Cardiac fibroblast (primary cell): ENCODE results near the gene SNUPN.
"Not testable (repeated sequence)": the region's sequence is repeated elsewhere in the genome, so short reads cannot be mapped to it uniquely, and the experiment has no call there.

Source experiments
- DNase-seq, 2 donors: peaks; one replicate each; pipeline versions ENCODE4 v3.0.0 to v3.0.0-alpha.2; 2010; ENCODE audit warnings: low read depth in 2 of 2
- H3K4me3 ChIP-seq, 2 donors: replicated peaks in 1 of 2; 1 replicate in 1 of 2; 2 replicates in 1 of 2; pipeline ENCODE4 v1.5.1; 2011; ENCODE audit warnings: low read depth in 2 of 2, low read length in 2 of 2, mild to moderate bottlenecking in 2 of 2, moderate library complexity in 1 of 2
- TF ChIP-seq, protein P1 (sequence below): IDR thresholded peaks from one replicate; pipeline ENCODE4 v1.5.1; 2011; ENCODE audit warnings: low read depth, mild to moderate bottlenecking, low read length, inconsistent platforms

Gene SNUPN

DNA sequence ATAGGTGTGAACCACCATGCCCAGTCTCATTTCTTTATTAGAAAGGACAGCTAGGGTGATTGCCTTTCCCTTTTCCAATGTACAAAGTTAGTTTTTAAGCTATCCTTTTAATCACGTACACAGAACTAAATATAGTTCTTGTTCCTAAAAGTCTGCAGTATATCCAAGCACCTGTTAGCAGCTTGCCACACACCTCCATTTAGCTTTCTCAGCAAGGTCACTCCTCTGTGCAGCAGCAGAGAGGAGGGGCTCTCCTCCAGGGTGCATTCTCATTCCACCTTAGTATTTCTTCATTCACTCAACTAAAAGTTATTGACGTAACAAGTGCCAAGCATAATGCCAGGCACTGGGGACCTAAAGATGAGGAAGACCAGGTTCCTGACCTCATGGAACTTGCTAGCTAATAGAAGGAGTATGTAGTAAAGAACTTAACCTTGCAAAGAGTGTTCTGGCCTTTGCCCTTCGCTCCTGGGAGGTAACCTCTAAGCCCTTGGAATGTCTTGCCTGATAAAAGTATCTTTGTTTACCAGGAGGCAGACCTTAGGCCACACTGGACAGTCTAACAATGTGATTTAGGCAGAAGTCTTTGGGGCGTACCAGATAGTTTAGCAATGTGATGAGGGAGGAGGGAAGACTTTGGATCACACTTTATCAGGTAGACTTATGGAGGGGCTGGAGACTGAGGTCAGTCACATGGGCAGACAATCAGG lies 33.7 kb downstream of the SNUPN start:
- no peak overlapping the region for H3K4me3 ChIP-seq
- no peak for DNase-seq
- TF ChIP-seq, protein P1, sequence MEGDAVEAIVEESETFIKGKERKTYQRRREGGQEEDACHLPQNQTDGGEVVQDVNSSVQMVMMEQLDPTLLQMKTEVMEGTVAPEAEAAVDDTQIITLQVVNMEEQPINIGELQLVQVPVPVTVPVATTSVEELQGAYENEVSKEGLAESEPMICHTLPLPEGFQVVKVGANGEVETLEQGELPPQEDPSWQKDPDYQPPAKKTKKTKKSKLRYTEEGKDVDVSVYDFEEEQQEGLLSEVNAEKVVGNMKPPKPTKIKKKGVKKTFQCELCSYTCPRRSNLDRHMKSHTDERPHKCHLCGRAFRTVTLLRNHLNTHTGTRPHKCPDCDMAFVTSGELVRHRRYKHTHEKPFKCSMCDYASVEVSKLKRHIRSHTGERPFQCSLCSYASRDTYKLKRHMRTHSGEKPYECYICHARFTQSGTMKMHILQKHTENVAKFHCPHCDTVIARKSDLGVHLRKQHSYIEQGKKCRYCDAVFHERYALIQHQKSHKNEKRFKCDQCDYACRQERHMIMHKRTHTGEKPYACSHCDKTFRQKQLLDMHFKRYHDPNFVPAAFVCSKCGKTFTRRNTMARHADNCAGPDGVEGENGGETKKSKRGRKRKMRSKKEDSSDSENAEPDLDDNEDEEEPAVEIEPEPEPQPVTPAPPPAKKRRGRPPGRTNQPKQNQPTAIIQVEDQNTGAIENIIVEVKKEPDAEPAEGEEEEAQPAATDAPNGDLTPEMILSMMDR: no peak

DNA sequence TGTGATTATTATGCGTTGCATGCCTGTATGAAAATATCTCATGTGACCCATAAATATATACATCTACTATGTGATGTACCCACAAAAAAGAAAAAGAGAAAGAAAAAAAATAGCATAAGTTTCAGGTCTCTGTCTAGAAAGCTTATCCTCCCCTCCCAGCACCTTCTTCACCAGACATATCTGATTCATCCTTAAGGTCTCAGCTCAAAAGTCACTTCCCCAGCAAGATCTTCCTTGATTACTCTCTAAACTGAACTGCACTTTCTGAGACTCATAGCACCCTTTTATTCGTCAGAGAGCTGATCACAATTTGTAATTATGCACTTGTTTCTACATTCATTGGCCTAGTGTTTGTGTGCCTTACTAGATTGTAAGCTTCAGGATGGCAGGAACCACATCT lies 35.3 kb downstream of the SNUPN start:
- DNase-seq: no peak
- no peak overlapping the region for H3K4me3 ChIP-seq
- TF ChIP-seq, protein P1: no peak

DNA sequence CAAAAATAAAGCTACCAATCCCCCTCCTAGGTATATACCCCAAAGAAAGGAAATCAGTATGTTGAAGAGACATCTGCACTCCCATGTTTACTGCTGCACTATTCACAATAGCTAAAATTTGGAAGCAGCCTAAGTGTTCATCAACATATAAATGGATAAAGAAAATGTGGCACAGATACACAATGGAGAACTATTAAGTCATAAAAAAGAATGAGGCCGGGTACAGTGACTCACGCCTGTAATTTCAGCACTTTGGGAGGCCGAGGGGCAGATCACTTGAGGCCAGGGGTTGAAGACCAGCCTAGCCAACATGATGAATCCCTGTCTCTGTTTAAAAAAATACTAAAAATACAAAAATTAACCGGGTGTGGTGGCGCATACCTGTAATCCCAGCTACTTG lies 36.5 kb downstream of the SNUPN start:
- H3K4me3 ChIP-seq: no peak overlapping the region
- TF ChIP-seq, protein P1: no peak
- DNase-seq: no peak

DNA sequence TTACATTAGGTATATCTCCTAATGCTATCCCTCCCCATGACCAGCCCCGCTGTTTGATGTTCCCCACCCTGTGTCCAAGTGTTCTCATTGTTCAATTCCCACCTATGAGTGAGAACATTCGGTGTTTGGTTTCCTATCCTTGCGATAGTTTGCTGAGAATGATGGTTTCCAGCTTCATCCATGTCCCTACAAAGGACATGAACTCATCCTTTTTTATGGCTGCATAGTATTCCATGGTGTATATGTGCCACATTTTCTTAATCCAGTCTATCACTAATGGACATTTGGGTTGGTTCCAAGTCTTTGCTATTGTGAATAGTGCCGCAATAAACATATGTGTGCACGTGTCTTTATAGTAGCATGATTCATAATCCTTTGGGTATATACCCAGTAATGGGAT lies 39.1 kb downstream of the SNUPN start:
- DNase-seq, H3K4me3 ChIP-seq: not testable (repeated sequence)

DNA sequence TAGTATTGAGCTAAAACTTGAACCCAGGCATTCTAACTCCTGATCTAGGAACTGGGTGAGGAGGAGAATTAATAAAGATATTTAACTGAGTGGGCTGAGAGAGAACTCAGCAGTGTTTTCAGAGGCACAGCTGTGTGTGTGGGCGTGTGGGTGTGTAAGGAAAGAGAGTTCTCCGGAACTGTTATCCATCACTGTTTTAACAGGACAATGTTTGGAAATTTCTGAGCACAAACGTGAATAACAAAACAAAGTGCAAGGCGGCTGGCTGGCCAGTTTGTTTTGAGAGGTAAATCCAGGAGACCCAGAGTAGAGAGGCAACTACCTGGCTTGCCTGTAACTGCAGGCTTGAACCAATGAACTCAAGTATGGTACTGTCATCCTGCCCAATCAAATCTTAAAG lies 41.4 kb downstream of the SNUPN start:
- DNase-seq: peak in 1 of 2 donors; percentile 11
- H3K4me3 ChIP-seq: no peak overlapping the region
- TF ChIP-seq, protein P1: no peak

- no peak for DNase-seq
- TF ChIP-seq, protein P1: no peak
- H3K4me3 ChIP-seq: no peak overlapping the region
These were observed 41.8 kb downstream of the SNUPN start for GRCh38 chr15:75583701-75584100.

DNA sequence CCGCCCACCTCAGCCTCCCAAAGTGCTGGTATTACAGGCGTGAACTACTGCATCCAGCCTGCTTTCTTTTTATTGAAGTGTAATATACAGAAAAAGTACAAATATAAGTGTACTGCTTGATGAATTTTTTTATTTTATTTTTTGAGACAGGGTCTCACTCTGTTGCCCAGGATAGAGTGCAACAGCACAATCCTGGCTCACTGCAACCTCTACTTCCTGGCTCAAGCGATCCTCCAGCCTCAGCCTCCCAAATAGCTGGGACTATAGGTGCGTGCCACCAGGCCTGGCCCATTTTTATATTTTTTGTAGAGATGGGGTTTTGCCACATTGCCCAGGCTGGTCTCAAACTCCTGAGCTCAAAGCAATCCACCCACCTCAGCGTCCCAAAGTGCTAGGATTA lies 42.6 kb downstream of the SNUPN start:
- H3K4me3 ChIP-seq, DNase-seq: not testable (repeated sequence)
